HEK293 (cell line): ENCODE data around the gene HOXD1.
A peak's percentile ranks its signal among the peaks of the same experiment; 100 is the strongest.

Experiments
- GLI2 ChIP-seq: fragments of 450-650 bp; formaldehyde crosslinking; IDR thresholded peaks from 2 replicates; pipeline ENCODE4; 2017; ENCODE audit warnings: missing biosample characterization, missing genetic modification characterization, low read depth, borderline replicate concordance
- HOXA7 ChIP-seq: sonication (generic); formaldehyde crosslinking; IDR thresholded peaks from 2 replicates; pipeline ENCODE4 v1.8.1; 2022; ENCODE audit warnings: missing genetic modification reagents, borderline replicate concordance
- PRDM1 ChIP-seq: fragments of 450-650 bp; formaldehyde crosslinking; IDR thresholded peaks from 2 replicates; pipeline ENCODE4; 2016; ENCODE audit warnings: missing biosample characterization, missing genetic modification characterization
- ZBTB8A ChIP-seq: fragments of 450-650 bp; formaldehyde crosslinking; IDR thresholded peaks from 2 replicates; pipeline ENCODE4 v1.5.1; 2016; ENCODE audit warnings: missing biosample characterization, missing genetic modification characterization
- ZEB2 ChIP-seq: fragments of 450-650 bp; formaldehyde crosslinking; IDR thresholded peaks from 2 replicates; pipeline ENCODE4 v1.5.1; 2016; ENCODE audit warnings: missing biosample characterization, missing genetic modification characterization
- ZFP3 ChIP-seq: fragments of 450-650 bp; formaldehyde crosslinking; IDR thresholded peaks from 2 replicates; pipeline ENCODE4 v1.5.1; 2016; ENCODE audit warnings: low read depth, missing biosample characterization, missing genetic modification characterization
- ZNF324 ChIP-seq: fragments of 450-650 bp; formaldehyde crosslinking; IDR thresholded peaks from 2 replicates; pipeline ENCODE4 v1.5.1; 2016; ENCODE audit warnings: missing biosample characterization, missing genetic modification characterization
- ZNF341 ChIP-seq: fragments of 450-650 bp; formaldehyde crosslinking; IDR thresholded peaks from 2 replicates; pipeline ENCODE4; 2016; ENCODE audit warnings: low read depth, missing biosample characterization, missing genetic modification characterization
- ZNF423 ChIP-seq: fragments of 450-650 bp; formaldehyde crosslinking; IDR thresholded peaks from 2 replicates; pipeline ENCODE4 v1.5.1; 2016; ENCODE audit warnings: missing biosample characterization, missing genetic modification characterization
- ZNF473 ChIP-seq: fragments of 450-650 bp; formaldehyde crosslinking; IDR thresholded peaks from 2 replicates; pipeline ENCODE4 v1.5.1; 2017; ENCODE audit warnings: missing biosample characterization, missing genetic modification characterization
- ZNF521 ChIP-seq: fragments of 450-650 bp; formaldehyde crosslinking; IDR thresholded peaks from 2 replicates; pipeline ENCODE4 v1.5.1; 2017; ENCODE audit warnings: missing biosample characterization, mild to moderate bottlenecking, missing genetic modification characterization
- ZNF701 ChIP-seq: fragments of 450-650 bp; formaldehyde crosslinking; IDR thresholded peaks from 2 replicates; pipeline ENCODE4 v1.5.1; 2016; ENCODE audit warnings: missing biosample characterization, missing genetic modification characterization
- ZNF747 ChIP-seq: fragments of 450-650 bp; formaldehyde crosslinking; IDR thresholded peaks from 2 replicates; pipeline ENCODE4 v1.5.1; 2016; ENCODE audit warnings: missing biosample characterization, missing genetic modification characterization
- ZNF830 ChIP-seq: fragments of 450-650 bp; IDR thresholded peaks from 2 replicates; pipeline ENCODE4 v1.5.0; 2018; ENCODE audit warnings: missing biosample characterization, missing genetic modification characterization, low read depth, mild to moderate bottlenecking, moderate library complexity
- ZSCAN30 ChIP-seq: fragments of 450-650 bp; IDR thresholded peaks from 2 replicates; pipeline ENCODE4 v1.5.1; 2018; ENCODE audit warnings: missing biosample characterization, mild to moderate bottlenecking, missing genetic modification characterization, moderate library complexity
- TF ChIP-seq, protein P1 (sequence below): fragments of 450-650 bp; formaldehyde crosslinking; IDR thresholded peaks from 2 replicates; pipeline ENCODE4 v1.5.1; 2016; ENCODE audit warnings: missing biosample characterization, missing genetic modification characterization
- TF ChIP-seq, protein P2 (sequence below): fragments of 450-650 bp; formaldehyde crosslinking; IDR thresholded peaks from 2 replicates; pipeline ENCODE4 v1.5.1; 2017; ENCODE audit warnings: missing biosample characterization, missing genetic modification characterization
- TF ChIP-seq, protein P3 (sequence below): fragments of 450-650 bp; formaldehyde crosslinking; IDR thresholded peaks from 2 replicates; pipeline ENCODE4 v1.5.1; 2016; ENCODE audit warnings: missing biosample characterization, missing genetic modification characterization, low read depth
- TF ChIP-seq, protein P4 (sequence below): fragments of 450-650 bp; formaldehyde crosslinking; IDR thresholded peaks from 2 replicates; pipeline ENCODE4 v1.5.1; 2016; ENCODE audit warnings: missing biosample characterization, missing genetic modification characterization, borderline replicate concordance
- TF ChIP-seq, protein P5 (sequence below): fragments of 450-650 bp; formaldehyde crosslinking; IDR thresholded peaks from 2 replicates; pipeline ENCODE4 v1.5.1; 2016; ENCODE audit warnings: missing biosample characterization, missing genetic modification characterization
- TF ChIP-seq, protein P6 (sequence below): fragments of 450-650 bp; formaldehyde crosslinking; IDR thresholded peaks from 2 replicates; pipeline ENCODE4 v1.5.1; 2016; ENCODE audit warnings: missing biosample characterization, missing genetic modification characterization

Gene HOXD1

DNA sequence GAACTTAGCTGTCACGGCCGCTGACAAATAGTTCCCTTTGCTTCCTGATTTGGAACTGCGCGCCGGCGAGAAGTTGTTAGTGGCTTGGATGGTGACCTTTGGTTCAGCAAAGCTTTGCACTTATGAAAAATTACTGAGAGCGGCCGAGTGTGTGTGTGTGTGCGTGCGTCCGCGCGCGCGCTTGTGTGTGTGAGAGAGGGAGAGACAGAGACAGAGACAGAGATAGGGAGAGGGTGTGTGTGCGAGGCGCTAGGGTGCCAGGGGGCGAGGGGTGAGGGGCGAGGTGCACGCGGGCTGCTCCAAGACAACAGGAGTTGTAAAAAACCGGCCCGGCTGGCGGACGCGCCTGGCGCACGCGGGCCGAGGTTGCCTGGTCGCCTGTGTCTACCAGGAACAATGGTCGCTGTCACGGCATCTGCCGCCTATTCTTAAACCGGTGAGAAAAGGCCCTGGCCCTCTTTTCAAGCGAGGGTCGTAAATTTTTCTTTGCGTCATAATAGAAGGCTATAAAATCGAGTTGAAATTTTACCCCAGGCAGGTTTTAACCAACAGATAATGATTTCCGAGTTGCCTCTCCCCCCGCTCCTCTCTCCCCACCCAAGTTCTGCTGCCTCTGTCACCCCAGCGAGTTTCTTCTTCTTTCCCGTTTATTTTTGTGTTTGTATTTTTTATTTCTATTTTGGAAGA is 30.8 kb upstream of the HOXD1 start (continued):
- TF ChIP-seq, protein P1, sequence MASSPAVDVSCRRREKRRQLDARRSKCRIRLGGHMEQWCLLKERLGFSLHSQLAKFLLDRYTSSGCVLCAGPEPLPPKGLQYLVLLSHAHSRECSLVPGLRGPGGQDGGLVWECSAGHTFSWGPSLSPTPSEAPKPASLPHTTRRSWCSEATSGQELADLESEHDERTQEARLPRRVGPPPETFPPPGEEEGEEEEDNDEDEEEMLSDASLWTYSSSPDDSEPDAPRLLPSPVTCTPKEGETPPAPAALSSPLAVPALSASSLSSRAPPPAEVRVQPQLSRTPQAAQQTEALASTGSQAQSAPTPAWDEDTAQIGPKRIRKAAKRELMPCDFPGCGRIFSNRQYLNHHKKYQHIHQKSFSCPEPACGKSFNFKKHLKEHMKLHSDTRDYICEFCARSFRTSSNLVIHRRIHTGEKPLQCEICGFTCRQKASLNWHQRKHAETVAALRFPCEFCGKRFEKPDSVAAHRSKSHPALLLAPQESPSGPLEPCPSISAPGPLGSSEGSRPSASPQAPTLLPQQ (tag by site-specific recombination), result peak; percentile 84
- no peak for TF ChIP-seq ZFP3 (tag by site-specific recombination)
- TF ChIP-seq PRDM1 (tag by site-specific recombination), result no peak
- TF ChIP-seq ZNF473 (tag by site-specific recombination), result no peak
- TF ChIP-seq HOXA7, result no peak
- TF ChIP-seq, protein P2, sequence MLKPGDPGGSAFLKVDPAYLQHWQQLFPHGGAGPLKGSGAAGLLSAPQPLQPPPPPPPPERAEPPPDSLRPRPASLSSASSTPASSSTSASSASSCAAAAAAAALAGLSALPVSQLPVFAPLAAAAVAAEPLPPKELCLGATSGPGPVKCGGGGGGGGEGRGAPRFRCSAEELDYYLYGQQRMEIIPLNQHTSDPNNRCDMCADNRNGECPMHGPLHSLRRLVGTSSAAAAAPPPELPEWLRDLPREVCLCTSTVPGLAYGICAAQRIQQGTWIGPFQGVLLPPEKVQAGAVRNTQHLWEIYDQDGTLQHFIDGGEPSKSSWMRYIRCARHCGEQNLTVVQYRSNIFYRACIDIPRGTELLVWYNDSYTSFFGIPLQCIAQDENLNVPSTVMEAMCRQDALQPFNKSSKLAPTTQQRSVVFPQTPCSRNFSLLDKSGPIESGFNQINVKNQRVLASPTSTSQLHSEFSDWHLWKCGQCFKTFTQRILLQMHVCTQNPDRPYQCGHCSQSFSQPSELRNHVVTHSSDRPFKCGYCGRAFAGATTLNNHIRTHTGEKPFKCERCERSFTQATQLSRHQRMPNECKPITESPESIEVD, result peak; percentile 80
- TF ChIP-seq ZEB2 (tag by site-specific recombination), result peak; percentile 60; the same call in 1 of the 2 replicates
- TF ChIP-seq, protein P3, sequence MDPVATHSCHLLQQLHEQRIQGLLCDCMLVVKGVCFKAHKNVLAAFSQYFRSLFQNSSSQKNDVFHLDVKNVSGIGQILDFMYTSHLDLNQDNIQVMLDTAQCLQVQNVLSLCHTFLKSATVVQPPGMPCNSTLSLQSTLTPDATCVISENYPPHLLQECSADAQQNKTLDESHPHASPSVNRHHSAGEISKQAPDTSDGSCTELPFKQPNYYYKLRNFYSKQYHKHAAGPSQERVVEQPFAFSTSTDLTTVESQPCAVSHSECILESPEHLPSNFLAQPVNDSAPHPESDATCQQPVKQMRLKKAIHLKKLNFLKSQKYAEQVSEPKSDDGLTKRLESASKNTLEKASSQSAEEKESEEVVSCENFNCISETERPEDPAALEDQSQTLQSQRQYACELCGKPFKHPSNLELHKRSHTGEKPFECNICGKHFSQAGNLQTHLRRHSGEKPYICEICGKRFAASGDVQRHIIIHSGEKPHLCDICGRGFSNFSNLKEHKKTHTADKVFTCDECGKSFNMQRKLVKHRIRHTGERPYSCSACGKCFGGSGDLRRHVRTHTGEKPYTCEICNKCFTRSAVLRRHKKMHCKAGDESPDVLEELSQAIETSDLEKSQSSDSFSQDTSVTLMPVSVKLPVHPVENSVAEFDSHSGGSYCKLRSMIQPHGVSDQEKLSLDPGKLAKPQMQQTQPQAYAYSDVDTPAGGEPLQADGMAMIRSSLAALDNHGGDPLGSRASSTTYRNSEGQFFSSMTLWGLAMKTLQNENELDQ (tag by site-specific recombination), result no peak
- no peak for TF ChIP-seq ZNF830 (tag by site-specific recombination)
- TF ChIP-seq, protein P4, sequence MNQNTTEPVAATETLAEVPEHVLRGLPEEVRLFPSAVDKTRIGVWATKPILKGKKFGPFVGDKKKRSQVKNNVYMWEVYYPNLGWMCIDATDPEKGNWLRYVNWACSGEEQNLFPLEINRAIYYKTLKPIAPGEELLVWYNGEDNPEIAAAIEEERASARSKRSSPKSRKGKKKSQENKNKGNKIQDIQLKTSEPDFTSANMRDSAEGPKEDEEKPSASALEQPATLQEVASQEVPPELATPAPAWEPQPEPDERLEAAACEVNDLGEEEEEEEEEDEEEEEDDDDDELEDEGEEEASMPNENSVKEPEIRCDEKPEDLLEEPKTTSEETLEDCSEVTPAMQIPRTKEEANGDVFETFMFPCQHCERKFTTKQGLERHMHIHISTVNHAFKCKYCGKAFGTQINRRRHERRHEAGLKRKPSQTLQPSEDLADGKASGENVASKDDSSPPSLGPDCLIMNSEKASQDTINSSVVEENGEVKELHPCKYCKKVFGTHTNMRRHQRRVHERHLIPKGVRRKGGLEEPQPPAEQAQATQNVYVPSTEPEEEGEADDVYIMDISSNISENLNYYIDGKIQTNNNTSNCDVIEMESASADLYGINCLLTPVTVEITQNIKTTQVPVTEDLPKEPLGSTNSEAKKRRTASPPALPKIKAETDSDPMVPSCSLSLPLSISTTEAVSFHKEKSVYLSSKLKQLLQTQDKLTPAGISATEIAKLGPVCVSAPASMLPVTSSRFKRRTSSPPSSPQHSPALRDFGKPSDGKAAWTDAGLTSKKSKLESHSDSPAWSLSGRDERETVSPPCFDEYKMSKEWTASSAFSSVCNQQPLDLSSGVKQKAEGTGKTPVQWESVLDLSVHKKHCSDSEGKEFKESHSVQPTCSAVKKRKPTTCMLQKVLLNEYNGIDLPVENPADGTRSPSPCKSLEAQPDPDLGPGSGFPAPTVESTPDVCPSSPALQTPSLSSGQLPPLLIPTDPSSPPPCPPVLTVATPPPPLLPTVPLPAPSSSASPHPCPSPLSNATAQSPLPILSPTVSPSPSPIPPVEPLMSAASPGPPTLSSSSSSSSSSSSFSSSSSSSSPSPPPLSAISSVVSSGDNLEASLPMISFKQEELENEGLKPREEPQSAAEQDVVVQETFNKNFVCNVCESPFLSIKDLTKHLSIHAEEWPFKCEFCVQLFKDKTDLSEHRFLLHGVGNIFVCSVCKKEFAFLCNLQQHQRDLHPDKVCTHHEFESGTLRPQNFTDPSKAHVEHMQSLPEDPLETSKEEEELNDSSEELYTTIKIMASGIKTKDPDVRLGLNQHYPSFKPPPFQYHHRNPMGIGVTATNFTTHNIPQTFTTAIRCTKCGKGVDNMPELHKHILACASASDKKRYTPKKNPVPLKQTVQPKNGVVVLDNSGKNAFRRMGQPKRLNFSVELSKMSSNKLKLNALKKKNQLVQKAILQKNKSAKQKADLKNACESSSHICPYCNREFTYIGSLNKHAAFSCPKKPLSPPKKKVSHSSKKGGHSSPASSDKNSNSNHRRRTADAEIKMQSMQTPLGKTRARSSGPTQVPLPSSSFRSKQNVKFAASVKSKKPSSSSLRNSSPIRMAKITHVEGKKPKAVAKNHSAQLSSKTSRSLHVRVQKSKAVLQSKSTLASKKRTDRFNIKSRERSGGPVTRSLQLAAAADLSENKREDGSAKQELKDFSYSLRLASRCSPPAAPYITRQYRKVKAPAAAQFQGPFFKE (tag by site-specific recombination), result no peak
- TF ChIP-seq ZBTB8A (tag by site-specific recombination), result peak; percentile 92
- peak; percentile 76 for TF ChIP-seq ZSCAN30 (tag by site-specific recombination)
- TF ChIP-seq, protein P5, sequence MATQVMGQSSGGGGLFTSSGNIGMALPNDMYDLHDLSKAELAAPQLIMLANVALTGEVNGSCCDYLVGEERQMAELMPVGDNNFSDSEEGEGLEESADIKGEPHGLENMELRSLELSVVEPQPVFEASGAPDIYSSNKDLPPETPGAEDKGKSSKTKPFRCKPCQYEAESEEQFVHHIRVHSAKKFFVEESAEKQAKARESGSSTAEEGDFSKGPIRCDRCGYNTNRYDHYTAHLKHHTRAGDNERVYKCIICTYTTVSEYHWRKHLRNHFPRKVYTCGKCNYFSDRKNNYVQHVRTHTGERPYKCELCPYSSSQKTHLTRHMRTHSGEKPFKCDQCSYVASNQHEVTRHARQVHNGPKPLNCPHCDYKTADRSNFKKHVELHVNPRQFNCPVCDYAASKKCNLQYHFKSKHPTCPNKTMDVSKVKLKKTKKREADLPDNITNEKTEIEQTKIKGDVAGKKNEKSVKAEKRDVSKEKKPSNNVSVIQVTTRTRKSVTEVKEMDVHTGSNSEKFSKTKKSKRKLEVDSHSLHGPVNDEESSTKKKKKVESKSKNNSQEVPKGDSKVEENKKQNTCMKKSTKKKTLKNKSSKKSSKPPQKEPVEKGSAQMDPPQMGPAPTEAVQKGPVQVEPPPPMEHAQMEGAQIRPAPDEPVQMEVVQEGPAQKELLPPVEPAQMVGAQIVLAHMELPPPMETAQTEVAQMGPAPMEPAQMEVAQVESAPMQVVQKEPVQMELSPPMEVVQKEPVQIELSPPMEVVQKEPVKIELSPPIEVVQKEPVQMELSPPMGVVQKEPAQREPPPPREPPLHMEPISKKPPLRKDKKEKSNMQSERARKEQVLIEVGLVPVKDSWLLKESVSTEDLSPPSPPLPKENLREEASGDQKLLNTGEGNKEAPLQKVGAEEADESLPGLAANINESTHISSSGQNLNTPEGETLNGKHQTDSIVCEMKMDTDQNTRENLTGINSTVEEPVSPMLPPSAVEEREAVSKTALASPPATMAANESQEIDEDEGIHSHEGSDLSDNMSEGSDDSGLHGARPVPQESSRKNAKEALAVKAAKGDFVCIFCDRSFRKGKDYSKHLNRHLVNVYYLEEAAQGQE (tag by site-specific recombination), result 0 out of 2 replicates have a peak, but pooled peaks have one; percentile 12
- TF ChIP-seq GLI2 (tag by site-specific recombination), result 0 out of 2 replicates have a peak, but pooled peaks have one; percentile 26
- no peak for TF ChIP-seq ZNF701 (tag by site-specific recombination)
- TF ChIP-seq, protein P6, sequence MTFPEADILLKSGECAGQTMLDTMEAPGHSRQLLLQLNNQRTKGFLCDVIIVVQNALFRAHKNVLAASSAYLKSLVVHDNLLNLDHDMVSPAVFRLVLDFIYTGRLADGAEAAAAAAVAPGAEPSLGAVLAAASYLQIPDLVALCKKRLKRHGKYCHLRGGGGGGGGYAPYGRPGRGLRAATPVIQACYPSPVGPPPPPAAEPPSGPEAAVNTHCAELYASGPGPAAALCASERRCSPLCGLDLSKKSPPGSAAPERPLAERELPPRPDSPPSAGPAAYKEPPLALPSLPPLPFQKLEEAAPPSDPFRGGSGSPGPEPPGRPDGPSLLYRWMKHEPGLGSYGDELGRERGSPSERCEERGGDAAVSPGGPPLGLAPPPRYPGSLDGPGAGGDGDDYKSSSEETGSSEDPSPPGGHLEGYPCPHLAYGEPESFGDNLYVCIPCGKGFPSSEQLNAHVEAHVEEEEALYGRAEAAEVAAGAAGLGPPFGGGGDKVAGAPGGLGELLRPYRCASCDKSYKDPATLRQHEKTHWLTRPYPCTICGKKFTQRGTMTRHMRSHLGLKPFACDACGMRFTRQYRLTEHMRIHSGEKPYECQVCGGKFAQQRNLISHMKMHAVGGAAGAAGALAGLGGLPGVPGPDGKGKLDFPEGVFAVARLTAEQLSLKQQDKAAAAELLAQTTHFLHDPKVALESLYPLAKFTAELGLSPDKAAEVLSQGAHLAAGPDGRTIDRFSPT (tag by site-specific recombination), result peak; percentile 81
- TF ChIP-seq ZNF747 (tag by site-specific recombination), result no peak
- TF ChIP-seq ZNF341 (tag by site-specific recombination), result peak; percentile 61
- TF ChIP-seq ZNF423 (tag by site-specific recombination), result no peak
- TF ChIP-seq ZNF521 (tag by site-specific recombination), result no peak
- TF ChIP-seq ZNF324 (tag by site-specific recombination), result no peak
